DND-41 (cell line): ENCODE measurements around the gene MRTFA.
A peak's percentile ranks its signal among the peaks of the same experiment; 100 is the strongest.

Experiments
- ATAC-seq: fragments of 200-7000 bp; cut with Tn5 transposase; 3 replicates; pipeline ENCODE4 v1.9.1; 2021; ENCODE audit warnings: low read depth; ENCODE audit not compliant: insufficient read depth
- DNase-seq: peaks from one replicate; pipeline ENCODE4 v3.0.0-alpha.2; 2020
- H2AFZ ChIP-seq: 2 replicates; pipeline ENCODE4 v1.6.0; 2012; ENCODE audit warnings: low read depth, low read length
- H3K27ac ChIP-seq: 2 replicates; pipeline ENCODE4 v1.5.1; 2012; ENCODE audit warnings: low read length, inconsistent platforms
- H3K27me3 ChIP-seq: fragments of 200-600 bp; sonication (generic); 2 replicates; pipeline ENCODE4 v1.6.0; 2012; ENCODE audit warnings: low read length, mild to moderate bottlenecking, inconsistent platforms; ENCODE audit not compliant: insufficient read depth, poor library complexity
- H3K36me3 ChIP-seq: 2 replicates; pipeline ENCODE4 v1.5.1; 2012; ENCODE audit warnings: low read length, inconsistent platforms; ENCODE audit not compliant: insufficient read depth
- H3K4me1 ChIP-seq: 2 replicates; pipeline ENCODE4 v1.5.1; 2012; ENCODE audit warnings: mild to moderate bottlenecking, low read length; ENCODE audit not compliant: insufficient read depth
- H3K4me2 ChIP-seq: 2 replicates; pipeline ENCODE4 v1.6.0; 2012; ENCODE audit warnings: mild to moderate bottlenecking, moderate library complexity, low read length, inconsistent platforms; ENCODE audit not compliant: insufficient read depth
- H3K4me3 ChIP-seq, 2 experiments: fragments of 200-600 bp in 1 of 2; shearing (Covaris generic) in 1 of 2; 2 replicates each; pipeline ENCODE4 v1.5.1; 2012 to 2016; ENCODE audit warnings: inconsistent platforms in 2 of 2, low read length in 2 of 2, mild to moderate bottlenecking in 2 of 2, low read depth in 1 of 2, moderate library complexity in 1 of 2
- H3K79me2 ChIP-seq: 2 replicates; pipeline ENCODE4 v1.6.0; 2012; ENCODE audit warnings: low read length, inconsistent platforms; ENCODE audit not compliant: insufficient read depth
- H3K9ac ChIP-seq: 2 replicates; pipeline ENCODE4 v1.6.0; 2012; ENCODE audit warnings: low read depth, mild to moderate bottlenecking, inconsistent platforms, low read length, moderate library complexity
- H3K9me3 ChIP-seq: 2 replicates; pipeline ENCODE4 v1.5.1; 2012; ENCODE audit warnings: low read length, moderate library complexity, mild to moderate bottlenecking, inconsistent platforms; ENCODE audit not compliant: insufficient read depth, severe bottlenecking
- H4K20me1 ChIP-seq: 2 replicates; pipeline ENCODE4 v1.6.0; 2012; ENCODE audit warnings: low read length; ENCODE audit not compliant: insufficient read depth
- CTCF ChIP-seq: IDR thresholded peaks from 2 replicates; pipeline ENCODE4 v1.5.1; 2012; ENCODE audit warnings: borderline replicate concordance, low read length, moderate library complexity, mild to moderate bottlenecking; ENCODE audit not compliant: poor library complexity, severe bottlenecking; ENCODE audit errors: extremely low read depth
- EZH2 ChIP-seq: IDR thresholded peaks from 3 replicates; pipeline ENCODE4 v1.6.1; 2012; ENCODE audit warnings: borderline replicate concordance, low read depth, mild to moderate bottlenecking, moderate library complexity, low read length, inconsistent platforms; ENCODE audit not compliant: severe bottlenecking

Gene MRTFA

DNA sequence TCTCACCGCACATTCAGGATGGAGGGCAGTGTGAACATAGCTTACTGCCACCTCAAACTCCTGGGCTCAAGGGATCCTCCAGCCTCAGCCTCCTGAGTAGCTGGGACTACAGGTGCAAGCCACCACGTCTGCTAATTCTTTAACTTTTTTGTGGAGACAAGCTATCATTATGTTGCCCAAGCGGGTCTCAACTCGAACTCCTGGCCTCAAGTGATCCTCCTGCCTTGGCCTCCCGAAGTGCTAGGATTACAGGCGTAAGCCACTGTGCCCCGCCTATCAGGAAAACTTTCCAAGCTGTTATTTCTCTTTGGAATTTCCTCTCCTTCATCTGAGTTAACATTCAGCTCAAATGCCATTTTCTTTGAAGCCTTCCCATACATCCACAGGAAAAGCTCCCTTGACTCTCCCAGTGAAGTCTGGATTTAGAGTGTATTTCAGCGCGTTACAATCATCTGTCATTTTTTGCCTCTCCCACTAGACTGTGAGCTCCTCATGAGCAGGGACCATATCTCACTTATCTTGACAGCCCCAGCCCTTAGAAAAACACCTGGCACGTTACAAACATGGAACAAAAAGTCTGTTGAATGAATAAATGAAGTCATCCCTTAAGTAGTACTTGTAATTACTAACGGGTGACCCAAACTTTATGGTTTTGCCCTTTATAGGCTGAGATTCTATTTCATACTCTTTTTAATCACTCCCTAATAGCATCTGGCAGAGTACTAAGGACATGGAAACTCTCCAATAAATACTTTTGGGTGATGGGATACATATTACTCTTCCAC lies 2.2 kb downstream of the MRTFA start:
- Histone ChIP-seq H3K9me3 (no peaks in the 10 kb centered on the region), H3K27me3 (no peaks in the 10 kb centered on the region), H3K36me3 (no peaks in the 10 kb centered on the region; the same call in 1 of the 2 replicates), H3K4me1 (peaks cover 33% of the 10 kb centered on the region), H4K20me1 (peaks cover 38% of the 10 kb centered on the region; the same call in 1 of the 2 replicates), H2AFZ (no peak overlapping the region), H3K27ac (no peak overlapping the region), H3K9ac (peak overlapping the region; percentile 85; the same call in 1 of the 2 replicates), H3K79me2 (peaks cover 70% of the 10 kb centered on the region), H3K4me2 (peak overlapping the region; percentile 83), H3K4me3 (0 out of 4 replicates have a peak overlapping the region, but pooled peaks of 1 of the 2 experiments have one; percentile 86)
- no peak for ATAC-seq
- no peak for TF ChIP-seq EZH2
- no peak for TF ChIP-seq CTCF
- DNase-seq = no peak

DNA sequence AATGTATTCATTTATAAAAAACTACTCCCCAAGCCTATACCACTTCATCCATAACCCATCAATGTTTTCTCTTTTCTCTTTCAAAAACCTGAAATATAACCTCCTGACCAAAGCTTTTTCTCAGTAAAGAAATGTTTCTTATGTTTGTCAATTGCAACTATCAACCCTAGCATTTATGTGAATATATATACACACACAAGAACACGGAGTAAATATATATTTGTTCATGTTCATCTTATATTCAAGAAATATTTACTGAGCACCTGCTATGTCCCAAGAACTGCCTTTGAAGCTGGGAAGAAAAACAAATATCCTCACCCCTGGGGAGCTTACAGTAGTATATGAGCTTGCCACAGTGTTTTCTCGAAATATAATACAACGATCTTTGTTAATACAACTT lies 3.5 kb downstream of the MRTFA start:
- TF ChIP-seq EZH2 (no peak), CTCF (no peak)
- H3K4me3 ChIP-seq = no peak overlapping the region
- no peak overlapping the region for H2AFZ ChIP-seq
- H3K4me1 ChIP-seq = peaks cover 32% of the 10 kb centered on the region
- DNase-seq (no peak), ATAC-seq (no peak)
- peaks cover 43% of the 10 kb centered on the region; the same call in 1 of the 2 replicates for H4K20me1 ChIP-seq
- peaks cover 82% of the 10 kb centered on the region for H3K79me2 ChIP-seq
- no peaks in the 10 kb centered on the region for H3K9me3 ChIP-seq
- H3K4me2 ChIP-seq = no peak overlapping the region
- H3K27me3 ChIP-seq = no peaks in the 10 kb centered on the region
- no peak overlapping the region for H3K27ac ChIP-seq
- H3K36me3 ChIP-seq = no peaks in the 10 kb centered on the region; the same call in 1 of the 2 replicates
- no peak overlapping the region for H3K9ac ChIP-seq

GRCh38 chr22:40631925-40632324 lies 4.6 kb downstream of the MRTFA start:
- no peak for ATAC-seq
- Histone ChIP-seq H4K20me1 (peaks cover 43% of the 10 kb centered on the region; the same call in 1 of the 2 replicates), H3K9ac (no peak overlapping the region), H3K27ac (no peak overlapping the region), H3K36me3 (no peaks in the 10 kb centered on the region; the same call in 1 of the 2 replicates), H3K79me2 (peaks cover 93% of the 10 kb centered on the region), H3K27me3 (no peaks in the 10 kb centered on the region), H3K4me2 (0 out of 2 replicates have a peak overlapping the region, but pooled peaks have one; percentile 6), H2AFZ (no peak overlapping the region), H3K9me3 (no peaks in the 10 kb centered on the region), H3K4me3 (no peak overlapping the region), H3K4me1 (peaks cover 23% of the 10 kb centered on the region)
- no peak for TF ChIP-seq EZH2
- DNase-seq = no peak

GRCh38 chr22:40628354-40629042 lies 8.0 kb downstream of the MRTFA start:
- peaks cover 93% of the 10 kb centered on the region for H3K79me2 ChIP-seq
- no peak for TF ChIP-seq EZH2
- no peak for TF ChIP-seq CTCF
- H3K4me1 ChIP-seq = no peaks in the 10 kb centered on the region
- H2AFZ ChIP-seq = no peak overlapping the region
- H3K27ac ChIP-seq = no peak overlapping the region
- H3K36me3 ChIP-seq = no peaks in the 10 kb centered on the region
- ATAC-seq (no peak), DNase-seq (no peak)
- no peak overlapping the region for H3K9ac ChIP-seq
- H4K20me1 ChIP-seq = peaks cover 20% of the 10 kb centered on the region; the same call in 1 of the 2 replicates
- no peaks in the 10 kb centered on the region for H3K9me3 ChIP-seq
- no peaks in the 10 kb centered on the region for H3K27me3 ChIP-seq
- no peak overlapping the region for H3K4me2 ChIP-seq
- H3K4me3 ChIP-seq = no peak overlapping the region
